GM23248 (cell line): ENCODE data around the gene MSX2.

Experiments
- EZH2 ChIP-seq: fragments of 200-600 bp; sonication (generic); IDR thresholded peaks from 2 replicates; pipeline ENCODE4 v1.6.1; 2018; ENCODE audit warnings: antibody characterized with exemption, mild to moderate bottlenecking; ENCODE audit not compliant: insufficient read depth, poor library complexity, severe bottlenecking
- EZH2phosphoT487 ChIP-seq: fragments of 200-600 bp; sonication (generic); IDR thresholded peaks from 2 replicates; pipeline ENCODE4 v1.6.1; 2018; ENCODE audit warnings: antibody characterized with exemption, moderate library complexity, mild to moderate bottlenecking, low read depth; ENCODE audit not compliant: insufficient read depth

DNA sequence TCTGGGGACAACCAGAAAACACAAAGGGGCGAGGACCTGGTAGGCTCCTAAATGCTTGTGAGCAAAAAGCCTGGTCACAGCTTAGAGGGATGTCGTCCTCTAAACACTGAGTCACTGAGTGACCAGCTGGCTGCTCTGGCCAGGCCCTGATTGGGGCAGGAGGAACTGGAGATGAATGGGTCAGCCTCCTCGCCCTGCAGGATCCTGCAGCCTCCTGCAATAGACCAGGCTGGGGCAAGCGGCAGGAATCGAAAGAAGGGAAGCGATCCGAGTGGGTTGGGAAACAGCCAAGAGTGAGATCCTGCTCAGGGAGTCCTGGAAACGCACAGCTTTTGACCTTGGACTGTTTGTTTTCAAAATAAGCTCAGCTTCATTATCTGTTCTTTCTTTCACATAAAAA is 34.1 kb upstream of the MSX2 start:
- TF ChIP-seq EZH2 (no peak), EZH2phosphoT487 (no peak)
